Body of pancreas (tissue), 4 donors: ENCODE results near the gene CDHR1. TPM values are rescaled to one million over a fixed set of nuclear protein-coding genes. Genes with fewer than 3 reads are reported as not detected.
A peak's percentile ranks its signal among the peaks of the same experiment; 100 is the strongest.

Experiments used
- ATAC-seq: fragments of 150-250 bp; one replicate; pipeline ENCODE4 v1.9.1; 2016
- DNase-seq, 4 donors: peaks; one replicate each; pipeline ENCODE4 v3.0.0-alpha.2; 2019
- H3K27ac ChIP-seq, 4 donors: fragments of 200-600 bp; sonication (generic); 1 replicate in 3 of 4; 2 replicates in 1 of 4; pipeline versions ENCODE4 v1.5.1 to v1.6.1; 2016 to 2019; ENCODE audit warnings: mild to moderate bottlenecking in 1 of 4, mixed read lengths in 1 of 4, moderate library complexity in 1 of 4
- H3K27me3 ChIP-seq, 2 donors: fragments of 200-600 bp; sonication (generic); one replicate each; pipeline ENCODE4 v1.6.0; 2016; ENCODE audit warnings: mild to moderate bottlenecking in 1 of 2
- H3K36me3 ChIP-seq, 2 donors: fragments of 200-600 bp; sonication (generic); replicated peaks in 1 of 2; 2 replicates each; pipeline ENCODE4 v1.5.1; 2016; ENCODE audit warnings: low read depth in 2 of 2; ENCODE audit not compliant: insufficient read depth in 1 of 2
- H3K4me1 ChIP-seq: fragments of 200-600 bp; sonication (generic); one replicate; pipeline ENCODE4 v1.6.0; 2016
- H3K4me3 ChIP-seq, 2 donors: fragments of 200-600 bp; sonication (generic); 1 replicate in 1 of 2; 2 replicates in 1 of 2; pipeline ENCODE4 v1.5.1; 2016 to 2019
- H3K9me3 ChIP-seq, 3 donors: fragments of 200-600 bp; sonication (generic); 1 replicate in 2 of 3; 2 replicates in 1 of 3; pipeline ENCODE4 v1.5.1; 2016
- POLR2A ChIP-seq, 3 donors: fragments of 450-650 bp; IDR thresholded peaks; one replicate each; pipeline ENCODE4 v1.6.1; 2016; ENCODE audit warnings: antibody characterized with exemption in 3 of 3, mild to moderate bottlenecking in 2 of 3
- WGBS, 2 donors: methylation state at CpG; one replicate each; pipeline ENCODE4 v1.1.5; 2017; 5-methylcytosine and 5-hydroxymethylcytosine counted together
- intact Hi-C: fragments of 100-400 bp; cut with DNase I; formaldehyde crosslinking; loops from one replicate; pipeline ENCODE4 v1.15.1; 2023
- total RNA-seq, 2 donors: library from RNA; depleted of rRNA; stranded (reverse); fragments of >200 nt; gene quantifications; one replicate each; pipeline ENCODE4 v1.1.0, GENCODE V29; 2016
- TF ChIP-seq, protein P1 (sequence below), 7 experiments: fragments of 450-650 bp in 4 of 7; fragments of 200-600 bp in 3 of 7; sonication (generic) in 3 of 7; IDR thresholded peaks; one replicate each; pipeline ENCODE4 v1.5.1; 2016 to 2019; ENCODE audit warnings: antibody characterized with exemption in 7 of 7

Gene CDHR1
- total RNA-seq, 2 donors from 2014 or later: 0.26 TPM; not detected in 1

DNA sequence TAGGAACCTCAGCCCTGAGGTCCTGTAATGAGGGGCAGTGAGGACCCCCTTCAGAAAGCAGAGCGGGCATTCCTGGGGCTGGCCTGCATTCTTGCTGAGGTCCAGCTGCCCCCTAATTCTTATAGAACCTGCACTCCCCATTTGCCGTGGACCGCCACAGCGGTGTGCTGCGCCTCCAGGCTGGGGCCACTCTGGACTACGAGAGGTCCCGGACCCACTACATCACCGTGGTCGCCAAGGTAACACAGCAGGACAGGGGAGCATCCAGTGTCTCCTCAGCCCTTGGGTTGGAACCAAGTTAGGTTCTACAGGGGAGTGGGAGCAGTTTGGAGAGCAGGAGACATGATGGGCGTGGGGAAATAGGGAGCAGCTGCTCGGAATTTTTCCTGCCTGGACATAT, 7.3 kb downstream of the CDHR1 start:
- ATAC-seq (no peak), DNase-seq (no peak)
- H3K36me3 ChIP-seq: no peaks in the 10 kb centered on the region
- 79 to 85% methylated on average over 11 of the region's 11 CpGs for WGBS, 2 donors
- no peaks in the 10 kb centered on the region for H3K9me3 ChIP-seq
- TF ChIP-seq, protein P1, sequence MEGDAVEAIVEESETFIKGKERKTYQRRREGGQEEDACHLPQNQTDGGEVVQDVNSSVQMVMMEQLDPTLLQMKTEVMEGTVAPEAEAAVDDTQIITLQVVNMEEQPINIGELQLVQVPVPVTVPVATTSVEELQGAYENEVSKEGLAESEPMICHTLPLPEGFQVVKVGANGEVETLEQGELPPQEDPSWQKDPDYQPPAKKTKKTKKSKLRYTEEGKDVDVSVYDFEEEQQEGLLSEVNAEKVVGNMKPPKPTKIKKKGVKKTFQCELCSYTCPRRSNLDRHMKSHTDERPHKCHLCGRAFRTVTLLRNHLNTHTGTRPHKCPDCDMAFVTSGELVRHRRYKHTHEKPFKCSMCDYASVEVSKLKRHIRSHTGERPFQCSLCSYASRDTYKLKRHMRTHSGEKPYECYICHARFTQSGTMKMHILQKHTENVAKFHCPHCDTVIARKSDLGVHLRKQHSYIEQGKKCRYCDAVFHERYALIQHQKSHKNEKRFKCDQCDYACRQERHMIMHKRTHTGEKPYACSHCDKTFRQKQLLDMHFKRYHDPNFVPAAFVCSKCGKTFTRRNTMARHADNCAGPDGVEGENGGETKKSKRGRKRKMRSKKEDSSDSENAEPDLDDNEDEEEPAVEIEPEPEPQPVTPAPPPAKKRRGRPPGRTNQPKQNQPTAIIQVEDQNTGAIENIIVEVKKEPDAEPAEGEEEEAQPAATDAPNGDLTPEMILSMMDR (IDR thresholded peaks at IDR 0.05): no peak
- TF ChIP-seq POLR2A (IDR thresholded peaks at IDR 0.05): no peak
- intact Hi-C loops: no loop called here
- H3K4me3 ChIP-seq: no peak overlapping the region
- H3K4me1 ChIP-seq: no peaks in the 10 kb centered on the region
- no peak overlapping the region for H3K27ac ChIP-seq
- H3K27me3 ChIP-seq: no peaks in the 10 kb centered on the region

DNA sequence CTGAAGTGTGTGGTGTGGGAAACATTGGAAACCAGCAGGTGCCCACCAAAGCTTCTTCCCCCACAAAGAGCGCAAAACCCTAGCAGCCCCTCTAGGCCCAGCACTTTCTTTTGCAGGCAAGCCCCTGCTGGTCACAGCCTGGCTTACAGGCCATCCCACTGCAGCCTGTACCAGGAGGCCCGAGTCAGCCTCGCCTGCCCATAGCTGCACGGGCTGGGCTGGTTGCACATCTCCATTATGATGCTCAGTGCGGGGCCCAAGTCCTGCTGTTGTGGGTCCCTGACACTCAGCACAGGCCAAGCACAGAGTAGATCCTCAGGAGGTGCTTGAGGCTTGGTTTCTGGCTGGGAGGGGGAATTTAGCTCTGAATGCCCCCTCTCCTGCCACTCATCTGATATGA, 8.0 kb downstream of the CDHR1 start:
- intact Hi-C loops: no loop called here
- Histone ChIP-seq H3K27me3 (no peaks in the 10 kb centered on the region), H3K27ac (no peak overlapping the region), H3K9me3 (no peaks in the 10 kb centered on the region), H3K36me3 (no peaks in the 10 kb centered on the region), H3K4me1 (no peaks in the 10 kb centered on the region), H3K4me3 (no peak overlapping the region)
- ATAC-seq: no peak
- TF ChIP-seq, protein P1 (IDR thresholded peaks at IDR 0.05): no peak
- TF ChIP-seq POLR2A (IDR thresholded peaks at IDR 0.05): no peak
- WGBS, 2 donors: 76 to 100% methylated on average over 4 to 5 of the region's 5 CpGs
- DNase-seq: no peak

DNA sequence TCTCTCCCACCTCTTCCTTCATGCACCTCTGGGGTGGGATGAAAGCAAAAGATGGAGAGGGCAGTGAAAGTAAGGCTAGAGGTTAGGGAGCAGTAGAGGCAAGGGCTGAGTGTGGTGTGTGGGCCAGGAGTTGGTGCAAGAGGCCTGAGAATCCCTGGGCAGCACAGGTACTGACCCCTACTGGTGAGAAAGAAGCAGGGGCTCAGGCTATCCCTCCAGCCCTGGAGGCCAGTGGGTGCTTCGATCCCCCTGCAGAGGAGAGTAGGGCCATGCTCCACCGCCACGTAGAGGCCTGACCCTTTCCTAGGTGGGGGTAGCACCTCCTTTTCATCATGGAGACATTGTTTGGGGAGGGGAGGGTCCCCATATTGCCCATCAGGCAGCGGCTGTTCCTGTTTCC, 9.8 kb downstream of the CDHR1 start:
- Histone ChIP-seq H3K9me3 (no peaks in the 10 kb centered on the region), H3K27me3 (no peaks in the 10 kb centered on the region), H3K4me1 (no peaks in the 10 kb centered on the region), H3K4me3 (no peak overlapping the region), H3K27ac (no peak overlapping the region), H3K36me3 (no peaks in the 10 kb centered on the region)
- intact Hi-C loops: no loop called here
- no peak for DNase-seq
- no peak for ATAC-seq
- no peak for TF ChIP-seq POLR2A (IDR thresholded peaks at IDR 0.05)
- TF ChIP-seq, protein P1 (IDR thresholded peaks at IDR 0.05): no peak
- WGBS, 2 donors: 83% methylated on average over 1 to 4 of the region's 4 CpGs

DNA sequence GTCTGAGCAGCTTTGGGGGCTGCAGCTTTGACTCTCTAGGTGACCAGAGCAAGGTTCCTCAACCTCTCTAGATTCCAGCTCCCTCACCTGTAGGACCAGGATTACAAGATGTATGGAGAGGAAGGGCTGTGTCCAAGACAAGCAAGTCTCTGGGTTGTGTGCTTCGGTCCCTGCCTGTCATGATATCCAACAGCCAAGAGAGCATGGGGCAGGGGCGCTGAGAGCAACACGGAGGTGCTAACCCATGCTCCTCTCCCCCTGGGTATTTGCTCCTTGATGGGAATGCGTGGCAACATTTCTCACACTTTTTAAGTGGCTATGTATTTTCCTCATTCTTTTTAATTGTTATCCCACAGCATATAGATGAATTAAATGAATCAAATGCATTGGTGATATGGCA, 10.3 kb downstream of the CDHR1 start:
- TF ChIP-seq, protein P1 (IDR thresholded peaks at IDR 0.05): no peak
- TF ChIP-seq POLR2A (IDR thresholded peaks at IDR 0.05): no peak
- DNase-seq (no peak), ATAC-seq (no peak)
- H3K36me3 ChIP-seq: no peaks in the 10 kb centered on the region
- no peaks in the 10 kb centered on the region for H3K4me1 ChIP-seq
- intact Hi-C loops: no loop called here
- H3K27ac ChIP-seq: no peak overlapping the region
- H3K4me3 ChIP-seq: no peak overlapping the region
- no peaks in the 10 kb centered on the region for H3K9me3 ChIP-seq
- no peaks in the 10 kb centered on the region for H3K27me3 ChIP-seq
- 77 to 86% methylated on average over 4 of the region's 4 CpGs for WGBS, 2 donors

DNA sequence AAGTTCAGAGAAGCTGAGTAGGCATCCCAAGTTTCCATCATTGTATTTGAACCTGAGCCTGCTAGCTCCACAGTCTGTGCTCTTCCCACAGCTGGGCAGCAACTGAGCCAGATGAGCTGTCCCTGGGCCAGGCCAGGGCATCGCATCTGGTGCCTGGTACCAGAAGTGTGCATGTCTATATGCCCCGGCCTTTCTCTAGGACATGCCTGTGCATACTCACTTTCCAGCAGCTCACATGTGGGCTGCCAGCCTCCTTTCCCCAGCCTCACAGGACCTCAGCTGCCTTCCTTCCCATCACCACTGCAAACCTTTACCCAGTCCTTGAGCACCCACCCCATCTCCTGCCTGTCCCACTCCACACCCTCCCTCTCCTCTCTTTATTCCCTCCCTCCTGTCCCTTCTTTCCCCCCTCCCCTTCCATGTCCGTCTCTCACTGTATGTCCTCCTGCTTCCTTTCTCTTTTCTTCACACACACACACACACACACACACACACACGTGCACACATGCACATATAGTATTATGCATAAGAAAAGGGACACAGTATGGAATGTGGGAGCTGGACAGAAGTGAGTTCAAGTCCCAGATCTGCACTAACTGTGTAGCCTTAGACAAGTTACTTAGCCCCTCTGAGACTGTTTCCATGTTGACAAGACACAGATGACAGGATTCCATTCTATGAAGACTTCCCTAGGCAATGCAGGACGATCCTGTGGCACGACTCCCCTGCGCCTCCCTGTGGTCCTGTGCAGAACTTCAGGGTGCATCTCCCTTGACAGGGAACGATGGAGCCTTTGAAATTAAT, 10.9 kb downstream of the CDHR1 start:
- Histone ChIP-seq H3K27me3 (no peaks in the 10 kb centered on the region), H3K36me3 (no peaks in the 10 kb centered on the region), H3K27ac (no peak overlapping the region), H3K9me3 (no peaks in the 10 kb centered on the region), H3K4me3 (no peak overlapping the region), H3K4me1 (no peaks in the 10 kb centered on the region)
- DNase-seq (peak in 2 of 4 donors; percentile 25 to 48), ATAC-seq (no peak)
- no peak for TF ChIP-seq POLR2A (IDR thresholded peaks at IDR 0.05)
- TF ChIP-seq, protein P1 (IDR thresholded peaks at IDR 0.05): peak; percentile 15 to 46 (median 38)
- 29 to 30% methylated on average over 8 of the region's 8 CpGs for WGBS, 2 donors
- intact Hi-C loops: no loop called here
